CD4-positive, alpha-beta T cell treated with Interleukin-6 at 100 ng/mL for 8 hours (primary cell): ENCODE results near the gene DOCK9.

ENCODE experiments used
- DNase-seq: peaks from one replicate; pipeline ENCODE4 v3.0.0-alpha.2; 2020; ENCODE audit warnings: mixed read lengths, low spot score

Gene DOCK9

DNA sequence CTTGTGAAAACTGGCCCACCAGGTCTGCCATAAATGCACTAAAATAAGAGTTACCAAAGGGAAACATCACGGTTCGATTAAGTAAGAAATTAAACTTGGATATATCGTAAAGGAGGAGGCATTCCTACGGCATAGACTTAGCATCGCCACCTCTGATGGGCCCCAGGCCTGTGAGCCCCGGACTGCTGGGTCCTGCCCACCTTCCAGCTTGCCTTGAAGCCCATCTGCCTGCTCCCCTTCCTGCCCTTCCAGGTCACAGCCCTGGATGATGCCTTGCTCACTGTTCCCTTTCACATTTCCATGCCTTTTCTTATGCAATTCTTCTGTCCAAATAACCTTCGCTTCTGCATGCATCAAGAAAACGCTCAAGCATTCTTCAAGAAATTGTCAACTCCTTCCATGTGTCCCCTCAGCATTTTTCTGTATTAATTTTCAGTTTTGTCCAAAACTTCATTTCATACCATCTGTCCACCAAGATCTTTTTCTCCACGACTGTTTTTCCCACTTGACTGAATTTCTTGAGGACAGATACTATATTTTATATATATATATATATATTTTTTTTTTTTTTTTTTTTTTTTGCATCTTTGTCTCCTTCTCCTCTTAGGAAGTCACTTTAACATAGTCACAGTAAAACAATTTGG, 91.2 kb downstream of the DOCK9 start:
- no peak for DNase-seq

- DNase-seq = no peak
Measured at GRCh38 chr13:98885600-98885999, 92.3 kb downstream of the DOCK9 start.

GRCh38 chr13:98883998-98884397, 93.9 kb downstream of the DOCK9 start:
- DNase-seq = no peak

- DNase-seq = no peak
Measured at GRCh38 chr13:98881390-98881789, 96.5 kb downstream of the DOCK9 start.

GRCh38 chr13:98880677-98881076, 97.2 kb downstream of the DOCK9 start:
- no peak for DNase-seq

DNA sequence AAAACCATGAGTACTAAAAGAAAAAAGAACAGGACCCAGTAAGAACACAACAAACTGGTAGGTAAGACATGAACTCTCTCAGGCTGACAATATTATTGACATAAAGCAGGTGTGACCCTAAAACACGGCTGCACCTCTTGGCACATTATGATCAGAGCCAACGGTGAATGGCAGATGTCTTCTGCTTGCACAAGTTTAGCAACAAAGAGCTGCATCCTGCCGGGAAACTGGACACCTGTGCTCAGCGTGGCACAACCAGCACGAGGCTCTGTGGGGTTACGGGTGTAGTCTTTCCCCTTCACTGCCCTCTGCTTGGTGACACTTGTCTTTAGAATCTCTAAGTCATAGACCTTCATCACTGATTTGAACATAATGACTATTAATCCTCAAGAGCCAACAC, 97.9 kb downstream of the DOCK9 start:
- no peak for DNase-seq

DNA sequence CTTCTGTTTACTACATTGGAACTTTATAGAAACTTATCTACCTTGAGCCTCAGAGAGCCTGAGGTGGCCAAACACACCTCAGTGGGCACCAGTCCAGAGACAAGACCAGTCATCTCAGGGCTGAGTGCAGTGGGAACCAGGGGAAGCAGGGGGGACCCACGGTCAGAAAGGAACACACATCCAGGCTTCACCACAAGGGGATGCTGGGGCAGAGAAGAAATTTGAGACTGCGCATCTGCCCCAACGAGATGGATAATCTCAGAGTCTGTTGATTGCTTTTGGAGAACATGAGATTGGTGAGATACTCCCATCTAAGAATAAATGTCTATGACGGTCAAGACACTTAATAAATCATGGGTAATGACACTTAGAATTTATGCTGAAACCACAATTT, 98.7 kb downstream of the DOCK9 start:
- no peak for DNase-seq

DNA sequence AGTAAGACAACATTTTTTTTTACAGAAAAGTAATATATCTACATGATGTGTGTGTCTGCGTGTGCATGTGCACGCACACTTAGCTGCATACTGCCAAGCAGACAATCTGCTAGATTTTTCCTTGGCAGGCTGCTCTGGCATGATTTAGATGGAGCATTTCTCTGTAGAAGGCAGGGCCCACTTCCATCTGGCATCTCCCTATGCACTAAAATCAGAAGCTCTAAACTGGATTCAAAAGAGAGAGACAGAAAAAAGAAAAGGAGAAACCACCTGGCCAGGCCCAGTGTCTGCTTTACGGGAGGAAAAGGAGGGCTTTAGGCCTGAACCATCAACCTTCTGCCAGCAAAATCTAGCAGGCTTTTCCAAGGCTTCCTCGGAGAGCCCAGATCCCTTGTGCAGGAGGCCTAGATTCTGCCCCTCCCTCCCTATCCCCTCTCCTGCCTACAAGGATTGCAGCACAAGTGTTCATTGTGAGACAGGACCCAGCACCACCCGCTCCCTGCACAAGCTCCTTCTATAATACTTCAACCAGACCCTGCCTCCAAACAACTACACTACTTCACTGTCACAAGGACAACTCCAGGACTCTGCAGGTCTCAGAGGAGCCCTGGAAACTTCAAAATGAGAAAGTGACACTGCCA, 99.3 kb downstream of the DOCK9 start:
- DNase-seq = no peak

DNA sequence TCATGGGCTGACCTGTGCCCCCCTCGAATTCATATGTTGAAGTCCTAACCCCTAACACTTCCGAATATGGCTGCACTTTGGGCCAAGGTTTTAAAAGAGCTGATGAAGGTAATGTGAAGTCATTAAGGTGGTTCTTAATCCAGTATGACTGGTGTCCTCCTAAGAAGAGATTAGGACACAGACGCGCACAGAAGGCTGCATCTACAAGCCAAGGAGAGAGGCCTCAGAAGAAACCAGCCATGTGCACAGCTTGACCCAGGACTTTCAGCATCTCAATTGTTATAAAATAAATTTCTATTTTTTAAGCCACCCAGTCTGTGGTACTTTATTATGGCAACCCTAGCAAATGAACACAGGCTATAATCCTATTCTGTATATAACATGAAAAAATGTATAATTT, 99.9 kb downstream of the DOCK9 start:
- no peak for DNase-seq

GRCh38 chr13:98877466-98877865, 100.4 kb downstream of the DOCK9 start:
- no peak for DNase-seq

GRCh38 chr13:98875146-98875729, 102.6 kb downstream of the DOCK9 start:
- no peak for DNase-seq

DNA sequence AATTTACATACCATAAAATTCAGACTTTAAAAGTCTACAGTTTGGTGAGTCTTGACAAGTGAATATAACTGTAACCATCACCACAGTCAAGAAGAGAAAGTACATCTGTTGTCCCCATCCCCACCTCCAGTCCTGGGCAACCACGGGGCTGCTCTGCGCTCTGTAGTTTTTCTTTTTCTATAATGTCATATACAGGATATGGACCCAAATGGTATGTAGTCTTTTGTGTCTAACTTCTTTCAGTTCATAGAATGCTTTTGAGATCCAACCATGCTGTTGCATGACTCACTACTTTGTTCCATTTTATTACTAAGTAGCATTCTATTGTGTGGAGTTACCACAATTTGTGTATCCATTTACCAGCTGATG, 103.9 kb downstream of the DOCK9 start:
- DNase-seq = no peak

DNA sequence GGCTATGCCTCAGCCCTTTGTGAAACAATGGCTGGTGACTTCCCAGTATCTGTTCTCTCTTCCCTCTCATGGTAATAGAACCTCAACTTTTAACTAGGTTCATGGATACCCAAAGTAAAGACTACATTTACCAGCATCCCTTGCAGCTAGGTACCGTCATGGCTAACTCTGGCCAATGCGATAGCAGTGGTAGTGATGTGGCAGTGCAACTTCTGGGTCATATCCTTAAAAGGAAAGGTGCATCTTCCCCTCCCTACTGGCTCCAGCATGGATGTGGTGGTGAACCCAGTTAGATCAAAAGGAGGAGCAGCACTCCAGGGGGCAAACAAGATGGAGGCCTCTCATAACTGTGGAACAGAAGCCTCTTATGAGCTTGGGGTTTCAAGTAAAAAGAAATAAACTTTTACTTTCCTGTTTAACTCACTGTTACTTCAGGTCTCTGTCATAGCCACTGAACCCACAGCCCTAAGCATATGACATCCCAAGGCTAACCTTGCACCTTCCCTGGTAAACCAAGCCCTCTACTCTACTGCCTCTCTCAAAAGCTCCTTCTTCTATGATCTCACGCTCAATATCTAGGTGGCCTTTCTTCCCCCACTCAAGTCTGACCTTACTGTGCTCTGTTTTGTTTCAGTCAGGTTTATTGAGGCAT, 104.4 kb downstream of the DOCK9 start:
- DNase-seq = no peak

- no peak for DNase-seq
Measured at GRCh38 chr13:98871727-98872126, 106.1 kb downstream of the DOCK9 start.

- DNase-seq = no peak
Measured at GRCh38 chr13:98869408-98870090, 108.3 kb downstream of the DOCK9 start.

- no peak for DNase-seq
Measured at GRCh38 chr13:98868932-98869331, 108.9 kb downstream of the DOCK9 start.

DNA sequence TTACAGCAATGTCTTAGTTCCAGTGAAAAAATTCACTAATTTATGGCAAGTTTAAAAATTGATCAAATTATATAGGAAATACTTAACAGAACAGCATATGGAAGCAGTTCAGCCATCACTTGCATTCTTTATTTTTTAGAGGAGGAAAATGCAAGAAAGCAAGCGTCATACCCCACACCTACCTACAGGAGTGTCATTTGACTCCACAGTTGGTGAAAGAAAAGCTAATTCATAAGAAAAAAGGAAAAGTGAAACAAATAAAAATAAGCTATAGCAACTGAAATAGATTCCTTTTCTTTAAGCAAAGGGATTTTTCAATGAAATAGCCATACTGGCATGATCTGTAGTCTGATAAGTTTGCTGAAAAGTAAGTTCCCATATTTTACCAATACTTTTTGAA, 111.0 kb downstream of the DOCK9 start:
- DNase-seq = no peak

- DNase-seq = no peak
Measured at GRCh38 chr13:98860491-98860890, 117.4 kb downstream of the DOCK9 start.

GRCh38 chr13:98858191-98858590, 119.7 kb downstream of the DOCK9 start:
- no peak for DNase-seq

DNA sequence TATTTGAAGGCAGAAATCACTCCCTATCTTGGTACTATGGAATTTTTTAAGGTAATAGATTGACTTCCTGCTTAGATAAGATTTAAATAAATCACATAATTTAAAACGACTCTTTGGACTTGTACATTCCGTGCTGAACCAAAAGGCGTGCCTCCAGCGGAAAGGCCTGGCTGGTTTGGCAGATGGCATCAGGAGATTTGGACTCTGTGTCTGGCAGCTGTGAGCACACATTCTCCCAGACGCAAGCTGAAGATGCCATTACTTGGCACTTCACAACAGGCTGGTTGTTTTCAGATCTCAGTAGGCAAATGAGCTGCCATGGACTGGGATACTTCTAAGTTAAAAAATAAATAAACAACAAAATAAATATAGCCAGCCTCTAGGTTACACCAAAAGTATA, 120.9 kb downstream of the DOCK9 start:
- DNase-seq = no peak

- no peak for DNase-seq
Measured at GRCh38 chr13:98854448-98854847, 123.4 kb downstream of the DOCK9 start.

- DNase-seq = no peak
Measured at GRCh38 chr13:98853771-98854221, 124.1 kb downstream of the DOCK9 start.

GRCh38 chr13:98851276-98851675, 126.6 kb downstream of the DOCK9 start:
- DNase-seq = no peak
